HG03432 (cell line): ENCODE results near the gene NAPG.
"Not testable (repeated sequence)": the region's sequence is repeated elsewhere in the genome, so short reads cannot be mapped to it uniquely, and the experiment has no call there.

Source experiments
- ATAC-seq: cut with Tn5 transposase; IDR thresholded peaks from one replicate; pipeline ENCODE4 v1.9.1; 2021; ENCODE audit warnings: mild to moderate bottlenecking, moderate library complexity; ENCODE audit not compliant: unreplicated experiment

NAPG gene

DNA sequence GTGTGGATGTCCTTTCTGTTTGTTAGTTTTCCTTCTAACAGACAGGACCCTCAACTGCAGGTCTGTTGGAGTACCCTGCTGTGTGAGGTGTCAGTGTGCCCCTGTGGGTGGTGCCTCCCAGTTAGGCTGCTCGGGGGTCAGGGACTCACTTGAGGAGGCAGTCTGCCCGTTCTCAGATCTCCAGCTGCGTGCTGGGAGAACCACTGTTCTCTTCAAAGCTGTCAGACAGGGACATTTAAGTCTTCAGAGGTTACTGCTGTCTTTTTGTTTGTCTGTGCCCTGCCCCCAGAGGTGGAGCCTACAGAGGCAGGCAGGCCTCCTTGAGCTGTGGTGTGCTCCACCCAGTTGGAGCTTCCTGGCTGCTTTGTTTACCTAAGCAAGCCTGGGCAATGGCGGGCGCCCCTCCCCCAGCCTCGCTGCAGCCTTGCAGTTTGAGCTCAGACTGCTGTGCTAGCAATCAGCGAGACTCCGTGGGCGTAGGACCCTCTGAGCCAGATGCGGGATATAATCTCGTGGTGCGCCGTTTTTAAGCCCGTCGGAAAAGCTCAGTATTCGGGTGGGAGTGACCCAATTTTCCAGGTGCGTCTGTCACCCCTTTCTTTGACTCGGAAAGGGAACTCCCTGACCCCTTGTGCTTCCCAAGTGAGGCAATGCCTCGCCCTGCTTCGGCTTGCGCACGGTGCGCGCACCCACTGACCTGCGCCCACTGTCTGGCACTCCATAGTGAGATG lies 52.2 kb downstream of the NAPG start:
- ATAC-seq: not testable (repeated sequence)

DNA sequence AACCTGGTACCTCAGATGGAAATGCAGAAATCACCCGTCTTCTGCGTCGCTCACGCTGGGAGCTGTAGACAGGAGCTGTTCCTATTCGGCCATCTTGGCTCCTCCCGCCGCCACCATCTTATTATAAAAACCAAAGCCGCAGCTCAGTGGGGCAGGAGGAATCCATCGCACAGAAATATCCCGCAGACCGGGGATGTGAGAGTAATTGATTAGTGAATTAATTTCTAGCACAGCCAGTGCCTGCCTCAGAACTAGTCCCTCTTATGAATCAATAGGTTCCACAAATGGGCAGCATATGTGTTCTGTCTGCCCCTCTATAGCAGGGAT lies 52.7 kb downstream of the NAPG start:
- not testable (repeated sequence) for ATAC-seq

DNA sequence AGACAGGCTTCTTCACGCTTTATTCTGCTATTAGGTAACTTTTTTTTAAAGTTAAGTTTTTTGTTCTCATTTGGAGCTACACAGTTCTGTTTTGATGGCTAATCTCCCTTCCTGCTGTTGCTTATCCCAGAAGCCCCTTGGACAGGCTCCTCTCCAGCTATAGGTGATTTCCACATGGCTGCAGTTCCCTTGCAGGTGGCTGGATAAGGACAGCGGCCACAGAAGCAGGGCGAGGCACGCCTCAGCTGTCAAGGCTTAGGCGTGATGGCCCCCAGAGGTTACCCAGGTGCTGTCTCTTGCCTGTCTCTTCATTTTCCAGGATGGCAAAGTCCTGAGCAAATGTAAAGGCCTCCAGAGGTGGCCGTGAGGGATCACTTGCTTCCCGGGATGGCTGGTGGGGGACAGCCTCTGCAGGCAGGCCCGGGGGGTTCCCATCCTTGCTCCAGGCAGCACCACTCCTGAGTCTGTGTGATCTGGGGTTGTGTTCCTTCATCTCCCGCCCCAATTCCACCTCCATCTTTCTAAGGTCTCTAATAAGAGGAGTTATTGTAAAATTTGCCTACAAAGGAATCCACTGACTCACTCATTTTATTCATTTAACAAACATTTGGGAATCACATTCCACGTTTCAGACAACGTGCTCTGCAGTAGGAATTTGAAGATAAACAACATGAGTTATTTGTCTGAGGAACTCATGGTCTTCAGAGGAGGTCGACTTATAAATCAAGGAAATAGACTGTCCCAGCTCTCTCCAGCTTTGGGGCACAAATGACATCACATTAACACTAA lies 53.4 kb downstream of the NAPG start:
- ATAC-seq: no peak

DNA sequence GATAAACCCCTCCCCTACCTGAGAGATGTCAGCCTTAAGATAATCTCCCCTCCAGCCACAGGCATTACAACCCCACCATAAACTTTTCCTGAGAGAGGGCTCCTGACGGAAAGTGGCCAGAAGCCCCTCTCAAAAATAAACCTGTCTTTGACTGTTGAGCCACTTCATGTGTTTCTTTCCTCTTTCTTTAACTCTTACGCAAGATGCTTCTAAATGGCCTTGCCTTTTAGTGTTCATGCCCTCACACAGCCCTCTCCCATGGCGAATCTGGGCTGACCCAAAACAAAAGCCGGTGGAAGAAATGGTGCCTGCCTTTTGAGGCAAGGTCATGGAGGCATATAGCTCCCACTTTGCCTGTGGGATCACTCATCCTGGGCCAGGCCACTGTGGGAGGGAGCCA lies 54.4 kb downstream of the NAPG start:
- ATAC-seq: no peak

DNA sequence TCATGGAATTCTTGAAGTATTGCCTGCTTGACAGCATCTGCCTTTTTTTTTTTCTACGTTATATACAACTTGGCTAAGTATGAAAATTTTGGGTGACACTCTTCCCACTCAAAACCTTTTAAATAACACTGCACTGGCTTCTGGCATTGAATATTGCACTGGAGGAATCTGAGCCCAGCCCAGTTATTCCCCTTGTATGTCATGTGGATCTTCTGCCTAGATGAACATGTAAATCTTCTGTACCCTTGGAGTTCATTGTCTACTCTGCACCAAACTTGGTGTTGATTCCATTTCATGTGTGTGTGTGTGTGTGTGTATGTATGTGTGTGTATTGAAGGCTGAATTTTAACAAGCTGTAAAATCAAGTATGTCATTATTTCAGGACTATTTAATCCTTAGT lies 59.4 kb downstream of the NAPG start:
- no peak for ATAC-seq

DNA sequence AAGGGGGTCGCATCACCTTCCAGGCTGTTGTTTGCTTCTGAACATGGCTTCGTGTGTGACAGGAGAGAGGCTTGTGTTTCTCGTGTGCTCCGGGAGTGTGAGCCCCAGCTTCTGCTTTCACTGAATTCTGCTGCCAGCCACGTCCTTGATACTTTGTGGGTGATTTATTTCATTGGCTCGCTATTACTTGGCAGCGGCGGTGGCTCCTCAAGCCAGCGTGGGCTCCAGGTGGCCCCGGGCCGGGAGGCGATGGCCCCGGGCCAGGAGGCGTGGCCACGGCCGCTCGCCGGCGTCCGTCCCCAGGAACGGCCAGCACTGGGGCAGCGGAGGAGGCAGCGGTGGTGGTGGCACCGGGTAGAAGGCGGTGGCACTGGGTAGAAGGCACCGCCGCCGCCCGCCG lies 63.1 kb downstream of the NAPG start:
- no peak for ATAC-seq

DNA sequence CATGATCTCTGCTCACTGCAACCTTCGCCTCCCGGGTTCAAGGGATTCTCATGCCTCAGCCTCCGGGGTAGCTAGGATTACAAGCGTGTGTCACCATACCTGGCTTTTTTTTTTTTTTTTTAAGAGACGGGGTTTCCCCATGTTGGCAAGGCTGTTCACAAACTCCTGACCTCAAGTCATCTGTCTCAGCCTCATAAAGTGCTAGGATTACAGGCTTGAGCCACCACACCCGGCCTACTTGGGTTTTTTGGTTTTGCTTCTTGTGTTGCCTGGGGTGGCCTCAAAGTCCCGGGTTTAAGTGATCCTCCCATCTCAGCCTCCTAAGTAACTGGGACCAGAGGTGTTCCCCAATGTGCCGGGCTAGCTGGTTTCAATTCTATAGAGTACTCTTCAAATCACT lies 64.6 kb downstream of the NAPG start:
- no peak for ATAC-seq

DNA sequence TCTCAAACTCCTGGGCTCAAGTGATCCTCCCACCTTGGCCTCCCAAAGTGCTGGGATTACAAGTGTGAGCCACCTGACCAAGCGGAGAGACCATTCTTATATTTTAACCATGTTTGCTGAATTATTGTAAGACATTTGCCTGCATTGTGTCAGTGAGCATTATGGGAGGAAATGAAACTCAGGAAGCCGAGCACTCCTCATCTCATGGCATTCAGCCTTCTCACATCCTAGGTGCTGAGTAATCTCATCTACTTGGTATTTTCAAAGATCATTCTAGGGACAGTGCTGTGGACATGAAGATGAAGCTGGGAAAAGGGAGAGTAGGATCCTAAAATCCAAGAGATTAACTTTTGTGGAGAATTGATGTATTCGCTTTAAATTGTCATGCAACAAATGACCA lies 66.1 kb downstream of the NAPG start:
- ATAC-seq: no peak

DNA sequence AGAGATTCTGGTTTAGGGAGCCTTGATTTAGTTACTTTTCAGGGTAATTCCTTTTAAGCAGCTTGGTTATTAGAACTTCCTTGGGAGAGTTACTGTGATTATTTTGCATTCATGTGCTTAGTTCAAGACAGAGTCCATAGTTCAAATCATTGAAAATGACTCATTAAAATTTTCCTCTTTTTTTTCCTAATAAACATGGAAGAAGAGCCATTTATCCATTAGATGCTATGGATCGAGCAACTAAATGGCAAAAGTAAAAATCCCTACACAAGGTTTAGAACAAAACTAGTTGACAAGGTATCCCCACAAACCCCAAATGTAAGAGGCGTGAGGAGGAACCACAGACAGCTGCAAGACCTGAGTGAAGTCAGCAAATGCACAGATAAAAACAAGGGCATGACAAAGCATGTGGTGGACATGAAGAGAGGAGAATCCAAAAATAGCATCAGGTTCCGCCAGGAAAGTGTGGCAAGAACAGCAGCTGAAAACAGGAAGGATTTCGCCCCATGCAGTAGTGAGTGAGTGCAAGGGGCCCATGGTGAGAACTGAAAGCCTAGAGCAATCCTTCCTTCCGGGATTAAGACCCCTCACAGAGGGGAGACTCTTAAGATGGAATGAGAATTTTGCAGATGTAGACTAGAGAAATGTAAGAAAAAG lies 67.7 kb downstream of the NAPG start:
- ATAC-seq: not testable (repeated sequence)

DNA sequence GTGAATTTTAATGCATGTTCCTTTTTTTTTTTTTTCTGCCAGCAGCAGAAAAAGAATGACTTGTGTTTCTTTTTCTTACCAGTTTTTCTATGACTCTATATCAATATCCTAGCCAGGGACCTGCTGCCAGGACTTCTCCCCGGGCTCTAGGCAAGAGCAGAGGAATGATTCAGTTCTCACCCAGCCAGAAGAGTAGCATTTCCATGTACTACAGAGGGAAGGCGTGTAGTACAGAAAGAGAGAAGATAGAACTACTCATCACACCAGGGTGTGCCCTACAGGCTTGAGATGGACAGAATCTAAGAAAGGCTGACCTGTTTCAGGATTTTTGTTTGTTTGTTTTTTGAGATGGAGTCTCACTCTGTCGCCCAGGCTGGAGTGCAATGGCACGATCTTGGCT lies 70.1 kb downstream of the NAPG start:
- not testable (repeated sequence) for ATAC-seq

DNA sequence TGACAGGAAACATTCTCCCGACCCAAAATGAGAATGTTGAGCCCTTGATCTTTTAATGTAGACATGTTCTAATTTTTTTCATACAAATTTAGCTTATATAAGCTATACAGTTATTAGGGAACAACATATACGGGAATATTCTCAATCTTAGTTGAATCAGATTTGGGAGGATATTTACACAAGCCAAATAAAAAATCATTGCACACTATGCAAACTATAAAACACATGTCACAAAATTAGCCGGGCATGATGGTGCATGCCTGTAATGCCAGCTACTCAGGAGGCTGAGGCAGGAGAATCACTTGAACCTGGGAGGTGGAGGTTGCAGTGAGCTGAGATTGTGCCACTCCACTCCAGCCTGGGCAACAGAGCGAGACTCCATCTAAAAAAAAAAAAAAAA lies 71.9 kb downstream of the NAPG start:
- not testable (repeated sequence) for ATAC-seq

DNA sequence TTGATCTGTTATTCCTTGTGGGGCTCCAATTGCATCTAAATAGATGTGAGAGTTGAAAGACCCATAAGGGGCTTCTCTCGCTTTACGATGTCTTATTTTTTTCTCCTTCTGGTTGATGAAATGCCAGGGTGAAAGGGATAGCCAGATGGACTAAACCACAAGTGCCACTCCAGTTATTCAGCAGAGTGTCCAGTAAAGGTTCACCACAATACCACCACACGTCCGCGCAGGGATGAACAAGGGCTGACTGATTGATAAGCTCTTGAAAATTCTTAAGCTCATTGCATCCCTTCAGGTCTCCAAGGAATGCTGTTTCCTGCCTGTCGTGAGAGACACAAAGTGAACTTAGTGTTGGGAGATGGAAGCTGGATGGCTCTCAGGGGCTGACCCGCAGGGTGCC lies 74.9 kb downstream of the NAPG start:
- not testable (repeated sequence) for ATAC-seq
